OCI-LY7 (cell line): ENCODE results near the gene ARID4A.

Experiments
- CTCF ChIP-seq: fragments of 200-600 bp; sonication (generic); conservative IDR thresholded peaks from 2 replicates; pipeline ENCODE4 v1.5.1; 2014; ENCODE audit warnings: mild to moderate bottlenecking, antibody characterized with exemption, low read length, moderate library complexity, mixed read lengths
- EZH2phosphoT487 ChIP-seq: fragments of 200-600 bp; sonication (generic); IDR thresholded peaks from 2 replicates; pipeline ENCODE4 v1.6.1; 2018; ENCODE audit warnings: low read depth, borderline replicate concordance, mild to moderate bottlenecking, mixed run types, antibody characterized with exemption, low read length, moderate library complexity, mixed read lengths

DNA sequence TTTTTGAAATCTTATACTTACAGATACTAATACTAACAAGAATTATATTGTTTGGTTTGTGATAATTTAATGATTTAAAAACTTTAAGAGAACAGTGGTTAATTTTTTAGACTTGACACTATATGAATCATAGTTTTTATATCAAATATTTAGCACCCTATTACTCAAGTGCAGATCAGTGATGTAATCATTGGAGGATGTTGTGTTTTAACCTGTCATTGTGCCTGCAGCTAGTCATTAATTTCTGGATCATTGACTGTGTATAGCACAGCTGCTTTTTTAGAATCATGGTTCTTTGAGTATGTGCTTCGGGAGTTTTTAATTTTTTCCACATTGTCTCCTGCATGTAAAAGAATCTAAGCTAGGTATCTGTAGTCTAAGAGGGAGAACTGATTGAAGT is 17.3 kb downstream of the ARID4A start:
- no peak for TF ChIP-seq CTCF
- TF ChIP-seq EZH2phosphoT487 = no peak
